Gastroesophageal sphincter (tissue), 4 donors: ENCODE results near the gene DENND4C. TPM values are rescaled to one million over a fixed set of nuclear protein-coding genes. Genes with fewer than 3 reads are reported as not detected.

Source experiments
- ATAC-seq: fragments of 150-250 bp; one replicate; pipeline ENCODE4 v1.9.1; 2016; ENCODE audit warnings: mild to moderate bottlenecking, moderate library complexity
- H3K27ac ChIP-seq, 4 donors: fragments of 200-600 bp; sonication (generic) in 3 of 4; 1 replicate in 3 of 4; 2 replicates in 1 of 4; pipeline ENCODE4 v1.5.1; 2016 to 2019
- H3K27me3 ChIP-seq: fragments of 200-600 bp; sonication (generic); one replicate; pipeline ENCODE4 v1.5.1; 2019
- H3K36me3 ChIP-seq, 2 donors: fragments of 200-600 bp; sonication (generic); one replicate each; pipeline ENCODE4 v1.5.1; 2019; ENCODE audit warnings: control low read depth in 1 of 2
- H3K4me1 ChIP-seq, 3 donors: fragments of 200-600 bp; sonication (generic); 1 replicate in 2 of 3; 2 replicates in 1 of 3; pipeline ENCODE4 v1.5.1; 2016 to 2019; ENCODE audit warnings: control low read depth in 2 of 3
- H3K4me3 ChIP-seq, 2 donors: fragments of 200-600 bp; sonication (generic); one replicate each; pipeline ENCODE4 v1.5.1; 2019; ENCODE audit warnings: mild to moderate bottlenecking in 1 of 2, moderate library complexity in 1 of 2
- H3K9me3 ChIP-seq, 3 donors: fragments of 200-600 bp; sonication (generic); one replicate each; pipeline ENCODE4 v1.5.1; 2017 to 2019; ENCODE audit warnings: control low read depth in 2 of 3
- CTCF ChIP-seq, 4 experiments: fragments of 200-600 bp in 2 of 4; fragments of 450-650 bp in 2 of 4; sonication (generic) in 1 of 4; IDR thresholded peaks; one replicate each; pipeline ENCODE4 v1.5.1; 2017 to 2019; ENCODE audit warnings: antibody characterized with exemption in 4 of 4, mild to moderate bottlenecking in 2 of 4, moderate library complexity in 2 of 4
- EP300 ChIP-seq: sonication (generic); formaldehyde crosslinking; IDR thresholded peaks from one replicate; pipeline ENCODE4 v1.6.1; 2017; ENCODE audit warnings: antibody characterized with exemption, mild to moderate bottlenecking
- POLR2A ChIP-seq, 2 donors: fragments of 450-650 bp; IDR thresholded peaks; one replicate each; pipeline ENCODE4 v1.6.1; 2017; ENCODE audit warnings: antibody characterized with exemption in 2 of 2, mild to moderate bottlenecking in 2 of 2, moderate library complexity in 1 of 2
- POLR2AphosphoS5 ChIP-seq: sonication (generic); formaldehyde crosslinking; IDR thresholded peaks from one replicate; pipeline ENCODE4 v1.6.1; 2017; ENCODE audit warnings: antibody characterized with exemption
- WGBS, 2 donors: methylation state at CpG; one replicate each; pipeline ENCODE4 v1.1.5; 2018; ENCODE audit warnings: low coverage in 1 of 2; 5-methylcytosine and 5-hydroxymethylcytosine counted together
- total RNA-seq, 4 donors: library from RNA; depleted of rRNA; stranded (reverse); fragments of >200 nt; gene quantifications; one replicate each; pipeline ENCODE4 v1.1.0, GENCODE V29; 2016

Gene DENND4C
- total RNA-seq, 4 donors from 2014 or later, result 72.9 to 117 (median 81.9) TPM

GRCh38 chr9:19336166-19336565 is 105.7 kb downstream of the DENND4C start:
- Histone ChIP-seq H3K36me3 (peaks cover 0 to 83% of the 10 kb centered on the region in 2 donors), H3K4me1 (no peaks in the 10 kb centered on the region), H3K4me3 (no peak overlapping the region), H3K9me3 (no peaks in the 10 kb centered on the region), H3K27me3 (no peaks in the 10 kb centered on the region), H3K27ac (no peak overlapping the region)
- WGBS, 2 donors, result 90 to 94% methylated on average over 7 of the region's 7 CpGs
- no peak for ATAC-seq
- no peak for TF ChIP-seq POLR2A (IDR thresholded peaks at IDR 0.05)
- TF ChIP-seq EP300, result no peak
- TF ChIP-seq CTCF (IDR thresholded peaks at IDR 0.05), result no peak
- TF ChIP-seq POLR2AphosphoS5, result no peak

GRCh38 chr9:19342947-19343346 is 112.5 kb downstream of the DENND4C start:
- TF ChIP-seq CTCF (IDR thresholded peaks at IDR 0.05), result no peak
- no peak for TF ChIP-seq POLR2A (IDR thresholded peaks at IDR 0.05)
- no peak for TF ChIP-seq POLR2AphosphoS5
- TF ChIP-seq EP300, result no peak
- ATAC-seq, result no peak
- Histone ChIP-seq H3K36me3 (peaks cover 5 to 80% of the 10 kb centered on the region in 2 donors), H3K27ac (no peak overlapping the region), H3K4me1 (no peaks in the 10 kb centered on the region), H3K27me3 (no peaks in the 10 kb centered on the region), H3K9me3 (no peaks in the 10 kb centered on the region), H3K4me3 (no peak overlapping the region)
- WGBS, 2 donors, result 76 to 81% methylated on average over 2 of the region's 2 CpGs

- H3K4me3 ChIP-seq, result no peak overlapping the region
- no peaks in the 10 kb centered on the region for H3K9me3 ChIP-seq
- 42 to 58% methylated on average over 3 of the region's 3 CpGs for WGBS, 2 donors
- TF ChIP-seq EP300 (no peak), CTCF (IDR thresholded peaks at IDR 0.05) (no peak), POLR2A (IDR thresholded peaks at IDR 0.05) (no peak), POLR2AphosphoS5 (no peak)
- H3K36me3 ChIP-seq, result peaks cover 4 to 85% of the 10 kb centered on the region in 2 donors
- no peaks in the 10 kb centered on the region for H3K4me1 ChIP-seq
- ATAC-seq, result no peak
- no peaks in the 10 kb centered on the region for H3K27me3 ChIP-seq
- H3K27ac ChIP-seq, result no peak overlapping the region
Measured at GRCh38 chr9:19358701-19359100, 128.2 kb downstream of the DENND4C start.

- Histone ChIP-seq H3K4me3 (no peak overlapping the region), H3K27ac (no peak overlapping the region), H3K9me3 (no peaks in the 10 kb centered on the region), H3K27me3 (no peaks in the 10 kb centered on the region), H3K4me1 (no peaks in the 10 kb centered on the region), H3K36me3 (peaks cover 0 to 93% of the 10 kb centered on the region in 2 donors)
- no peak for TF ChIP-seq POLR2A (IDR thresholded peaks at IDR 0.05)
- TF ChIP-seq EP300, result no peak
- no peak for TF ChIP-seq POLR2AphosphoS5
- no peak for TF ChIP-seq CTCF (IDR thresholded peaks at IDR 0.05)
- no peak for ATAC-seq
- 88 to 90% methylated on average over 1 to 2 of the region's 2 CpGs for WGBS, 2 donors
Measured at GRCh38 chr9:19369107-19369506, 138.6 kb downstream of the DENND4C start.

- peaks cover 0 to 1% (median 0%) of the 10 kb centered on the region in 3 donors for H3K4me1 ChIP-seq
- peaks cover 8 to 93% of the 10 kb centered on the region in 2 donors for H3K36me3 ChIP-seq
- H3K9me3 ChIP-seq, result no peaks in the 10 kb centered on the region
- no peak overlapping the region for H3K27ac ChIP-seq
- no peak for TF ChIP-seq POLR2AphosphoS5
- no peak for TF ChIP-seq POLR2A (IDR thresholded peaks at IDR 0.05)
- 75 to 82% methylated on average over 5 of the region's 5 CpGs for WGBS, 2 donors
- H3K4me3 ChIP-seq, result no peak overlapping the region
- ATAC-seq, result no peak
- no peaks in the 10 kb centered on the region for H3K27me3 ChIP-seq
Measured at GRCh38 chr9:19371942-19372341, 141.4 kb downstream of the DENND4C start.
